Daoy (cell line): Measurements from ENCODE around the gene EPAS1. TPM values are rescaled to one million over a fixed set of nuclear protein-coding genes. Genes with fewer than 3 reads are reported as not detected.

Experiments used
- DNase-seq: peaks from one replicate; pipeline ENCODE4 v3.0.0-alpha.2; 2015; ENCODE audit warnings: low read depth
- total RNA-seq: library from RNA; depleted of rRNA; stranded (reverse); fragments of >200 nt; shearing (Covaris generic); gene quantifications from 2 replicates; pipeline ENCODE4 v1.2.3, GENCODE V29; 2014; rRNA removed

Gene EPAS1
- 2.4 and 3.4 TPM in 2 replicates for total RNA-seq

GRCh38 chr2:46296840-46297545 lies at the start of gene EPAS1:
Gene EPAS1, plus strand, starts transcription at chr2:46297407. Its CDS starts 505 bp downstream, at chr2:46297912.
- DNase-seq: peak; percentile 89

- DNase-seq: no peak
Measured at GRCh38 chr2:46248171-46248570, 49.0 kb upstream of the EPAS1 start.

- no peak for DNase-seq
Measured at GRCh38 chr2:46249654-46250053, 47.6 kb upstream of the EPAS1 start.

- DNase-seq: no peak
Measured at GRCh38 chr2:46252891-46253659, 44.1 kb upstream of the EPAS1 start.

GRCh38 chr2:46254474-46254873 lies 42.7 kb upstream of the EPAS1 start:
- no peak for DNase-seq

- DNase-seq: no peak
Measured at GRCh38 chr2:46256563-46257142, 40.6 kb upstream of the EPAS1 start.

GRCh38 chr2:46257476-46257875 lies 39.7 kb upstream of the EPAS1 start:
- DNase-seq: no peak

- no peak for DNase-seq
Measured at GRCh38 chr2:46257980-46258379, 39.2 kb upstream of the EPAS1 start.

GRCh38 chr2:46258937-46259776 lies 38.0 kb upstream of the EPAS1 start:
- DNase-seq: no peak

GRCh38 chr2:46259777-46260168 lies 37.4 kb upstream of the EPAS1 start:
- DNase-seq: no peak

GRCh38 chr2:46260305-46260704 lies 36.9 kb upstream of the EPAS1 start:
- DNase-seq: no peak

GRCh38 chr2:46262248-46262938 lies 34.8 kb upstream of the EPAS1 start:
- no peak for DNase-seq

- no peak for DNase-seq
Measured at GRCh38 chr2:46263347-46263746, 33.9 kb upstream of the EPAS1 start.

GRCh38 chr2:46264447-46264846 lies 32.8 kb upstream of the EPAS1 start:
- DNase-seq: no peak

- DNase-seq: no peak
Measured at GRCh38 chr2:46266134-46266533, 31.1 kb upstream of the EPAS1 start.

- DNase-seq: no peak
Measured at GRCh38 chr2:46267616-46268015, 29.6 kb upstream of the EPAS1 start.

- no peak for DNase-seq
Measured at GRCh38 chr2:46268196-46268595, 29.0 kb upstream of the EPAS1 start.

- DNase-seq: peak; percentile 67
Measured at GRCh38 chr2:46269001-46269400, 28.2 kb upstream of the EPAS1 start.

GRCh38 chr2:46269544-46270273 lies 27.5 kb upstream of the EPAS1 start:
- peak; percentile 77 for DNase-seq

GRCh38 chr2:46270384-46270783 lies 26.8 kb upstream of the EPAS1 start:
- peak; percentile 46 for DNase-seq
